ENCODE results near the gene FOXK1.

The FOXK1 gene

DNA sequence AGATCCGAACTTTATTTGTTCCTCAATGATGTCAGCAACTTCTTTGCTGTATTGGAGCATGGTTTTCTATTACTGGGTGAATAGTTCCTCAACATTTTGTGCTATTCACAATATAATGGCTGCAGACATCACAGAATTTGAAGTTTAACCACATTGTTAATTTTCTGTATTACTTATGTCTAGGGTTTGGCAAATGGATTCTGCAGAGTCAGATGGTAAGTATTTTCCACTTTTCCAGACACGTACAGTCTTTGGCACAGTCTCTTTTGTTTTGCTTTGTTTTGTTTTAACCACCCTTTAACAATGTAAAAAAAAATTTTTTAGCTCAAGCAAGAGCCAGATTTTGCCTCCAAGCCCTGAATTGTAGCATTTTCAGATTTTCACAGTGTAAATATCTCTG, 36.8 kb upstream of the FOXK1 start:
- Histone ChIP-seq H2BK120ac (ENCODE audit: low read depth, low read length) (no peak overlapping the region), H3K79me1 (ENCODE audit: low read depth, low read length) (no peaks in the 10 kb centered on the region), H2AK5ac (ENCODE audit: low read depth, low read length) (no peak overlapping the region), H3K4me2 (ENCODE audit: insufficient read depth, low read length, poor library complexity, severe bottlenecking) (no peak overlapping the region), H3K36me3 (replicated peaks in 1 of 2; ENCODE audit: control insufficient read depth in 2 of 2, insufficient read depth in 2 of 2, low read length in 2 of 2) (no peaks in the 10 kb centered on the region), H3K23ac (ENCODE audit: low read depth, low read length, poor library complexity) (no peak overlapping the region), H3K14ac (ENCODE audit: low read length) (no peak overlapping the region), H4K91ac (ENCODE audit: low read depth, low read length, poor library complexity) (no peak overlapping the region), H2BK12ac (ENCODE audit: low read length) (no peak overlapping the region), H3K18ac (ENCODE audit: low read length) (no peak overlapping the region), H2BK5ac (ENCODE audit: low read length) (no peak overlapping the region), H3K4ac (ENCODE audit: low read length) (no peak overlapping the region), H3K9me3 (replicated peaks in 1 of 2; ENCODE audit: control insufficient read depth in 2 of 2, insufficient read depth in 1 of 2, low read depth in 1 of 2, low read length in 2 of 2) (peaks cover 0 to 1% of the 10 kb centered on the region in 2 donors), H2AFZ (ENCODE audit: low read length) (no peak overlapping the region), H3K4me1 (ENCODE audit: control insufficient read depth in 2 of 2, insufficient read depth in 1 of 2, low read depth in 1 of 2, low read length in 2 of 2) (peaks cover 4 to 6% of the 10 kb centered on the region in 2 donors), H3K27ac (replicated peaks; ENCODE audit: low read length) (no peak overlapping the region), H3K9ac (ENCODE audit: low read depth, low read length, poor library complexity) (no peak overlapping the region), H3K27me3 (ENCODE audit: control insufficient read depth in 3 of 3, insufficient read depth in 3 of 3, low read depth in 1 of 3, low read length in 3 of 3) (no peaks in the 10 kb centered on the region), H4K8ac (ENCODE audit: low read depth, low read length) (no peak overlapping the region), H2BK15ac (ENCODE audit: low read length) (no peak overlapping the region), H3K4me3 (ENCODE audit: low read length in 2 of 2) (no peak overlapping the region)
- DNase-seq (ENCODE audit: low spot score), result no peak
- no CpG with 5 or more reads among the region's 2 CpGs for WGBS, 2 donors (ENCODE audit: extremely low coverage in 2 of 2, insufficient read length in 2 of 2, insufficient replicate concordance in 1 of 2)

DNA sequence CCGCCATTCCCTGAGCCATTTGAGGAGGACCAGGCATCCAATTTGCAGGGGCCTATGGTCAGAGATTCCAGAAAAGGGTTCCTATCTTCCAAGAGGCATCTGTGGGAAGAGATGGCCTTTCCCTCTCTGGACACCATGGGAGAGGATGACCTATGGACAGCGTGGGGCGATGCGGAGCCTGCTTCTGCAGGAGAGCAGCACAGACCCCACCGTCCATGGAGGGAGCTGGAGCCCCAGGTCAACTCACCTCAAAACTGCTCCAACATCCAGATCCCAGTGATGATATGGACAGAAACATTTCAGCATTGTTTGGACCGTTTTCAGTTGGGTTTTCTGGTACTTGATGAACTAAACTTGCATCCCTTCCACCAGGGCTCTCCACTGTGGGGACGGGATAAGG, 34.0 kb upstream of the FOXK1 start:
- Histone ChIP-seq H3K14ac (ENCODE audit: low read length) (no peak overlapping the region), H3K4ac (ENCODE audit: low read length) (no peak overlapping the region), H3K9me3 (replicated peaks in 1 of 2; ENCODE audit: control insufficient read depth in 2 of 2, insufficient read depth in 1 of 2, low read depth in 1 of 2, low read length in 2 of 2) (no peaks in the 10 kb centered on the region), H3K23ac (ENCODE audit: low read depth, low read length, poor library complexity) (no peak overlapping the region), H3K4me2 (ENCODE audit: insufficient read depth, low read length, poor library complexity, severe bottlenecking) (no peak overlapping the region), H2AFZ (ENCODE audit: low read length) (no peak overlapping the region), H2BK120ac (ENCODE audit: low read depth, low read length) (no peak overlapping the region), H3K27me3 (ENCODE audit: control insufficient read depth in 3 of 3, insufficient read depth in 3 of 3, low read depth in 1 of 3, low read length in 3 of 3) (no peaks in the 10 kb centered on the region), H3K27ac (replicated peaks; ENCODE audit: low read length) (no peak overlapping the region), H3K18ac (ENCODE audit: low read length) (peak overlapping the region; percentile 64), H3K36me3 (replicated peaks in 1 of 2; ENCODE audit: control insufficient read depth in 2 of 2, insufficient read depth in 2 of 2, low read length in 2 of 2) (no peaks in the 10 kb centered on the region), H2BK12ac (ENCODE audit: low read length) (no peak overlapping the region), H4K8ac (ENCODE audit: low read depth, low read length) (no peak overlapping the region), H4K91ac (ENCODE audit: low read depth, low read length, poor library complexity) (no peak overlapping the region), H2BK15ac (ENCODE audit: low read length) (peak overlapping the region; percentile 2), H3K9ac (ENCODE audit: low read depth, low read length, poor library complexity) (no peak overlapping the region), H3K4me3 (ENCODE audit: low read length in 2 of 2) (no peak overlapping the region), H2BK5ac (ENCODE audit: low read length) (no peak overlapping the region), H2AK5ac (ENCODE audit: low read depth, low read length) (no peak overlapping the region), H3K4me1 (ENCODE audit: control insufficient read depth in 2 of 2, insufficient read depth in 1 of 2, low read depth in 1 of 2, low read length in 2 of 2) (peaks cover 6 to 13% of the 10 kb centered on the region in 2 donors), H3K79me1 (ENCODE audit: low read depth, low read length) (no peaks in the 10 kb centered on the region)
- no CpG with 5 or more reads among the region's 7 CpGs for WGBS, 2 donors (ENCODE audit: extremely low coverage in 2 of 2, insufficient read length in 2 of 2, insufficient replicate concordance in 1 of 2)
- no peak for DNase-seq (ENCODE audit: low spot score)

GRCh38 chr7:4650433-4651047, 31.6 kb upstream of the FOXK1 start:
- no peak overlapping the region for H2BK15ac ChIP-seq (ENCODE audit: low read length)
- H4K91ac ChIP-seq (ENCODE audit: low read depth, low read length, poor library complexity), result peak overlapping the region; percentile 87
- H3K27ac ChIP-seq (replicated peaks; ENCODE audit: low read length), result peak overlapping the region; percentile 98
- no peaks in the 10 kb centered on the region for H3K36me3 ChIP-seq (replicated peaks in 1 of 2; ENCODE audit: control insufficient read depth in 2 of 2, insufficient read depth in 2 of 2, low read length in 2 of 2)
- peak overlapping the region; percentile 76 for H3K18ac ChIP-seq (ENCODE audit: low read length)
- peak overlapping the region; percentile 86 for H2AK5ac ChIP-seq (ENCODE audit: low read depth, low read length)
- no peak overlapping the region for H3K23ac ChIP-seq (ENCODE audit: low read depth, low read length, poor library complexity)
- H3K27me3 ChIP-seq (ENCODE audit: control insufficient read depth in 3 of 3, insufficient read depth in 3 of 3, low read depth in 1 of 3, low read length in 3 of 3), result no peaks in the 10 kb centered on the region
- H2BK5ac ChIP-seq (ENCODE audit: low read length), result peak overlapping the region; percentile 99
- no peaks in the 10 kb centered on the region for H3K79me1 ChIP-seq (ENCODE audit: low read depth, low read length)
- DNase-seq (ENCODE audit: low spot score), result peak; percentile 83
- H3K9ac ChIP-seq (ENCODE audit: low read depth, low read length, poor library complexity), result peak overlapping the region; percentile 38
- no CpG with 5 or more reads among the region's 18 CpGs for WGBS, 2 donors (ENCODE audit: extremely low coverage in 2 of 2, insufficient read length in 2 of 2, insufficient replicate concordance in 1 of 2)
- no peak overlapping the region for H3K14ac ChIP-seq (ENCODE audit: low read length)
- peak overlapping the region; percentile 78 for H2BK12ac ChIP-seq (ENCODE audit: low read length)
- H3K9me3 ChIP-seq (replicated peaks in 1 of 2; ENCODE audit: control insufficient read depth in 2 of 2, insufficient read depth in 1 of 2, low read depth in 1 of 2, low read length in 2 of 2), result no peaks in the 10 kb centered on the region
- peak overlapping the region; percentile 2 for H3K4me2 ChIP-seq (ENCODE audit: insufficient read depth, low read length, poor library complexity, severe bottlenecking)
- peaks cover 6 to 18% of the 10 kb centered on the region in 2 donors for H3K4me1 ChIP-seq (ENCODE audit: control insufficient read depth in 2 of 2, insufficient read depth in 1 of 2, low read depth in 1 of 2, low read length in 2 of 2)
- peak overlapping the region; percentile 73 for H2AFZ ChIP-seq (ENCODE audit: low read length)
- peak overlapping the region; percentile 82 for H2BK120ac ChIP-seq (ENCODE audit: low read depth, low read length)
- peak overlapping the region; percentile 91 for H3K4ac ChIP-seq (ENCODE audit: low read length)
- H3K4me3 ChIP-seq (ENCODE audit: low read length in 2 of 2), result peak overlapping the region in 1 of 2 donors; percentile 8
- H4K8ac ChIP-seq (ENCODE audit: low read depth, low read length), result no peak overlapping the region

DNA sequence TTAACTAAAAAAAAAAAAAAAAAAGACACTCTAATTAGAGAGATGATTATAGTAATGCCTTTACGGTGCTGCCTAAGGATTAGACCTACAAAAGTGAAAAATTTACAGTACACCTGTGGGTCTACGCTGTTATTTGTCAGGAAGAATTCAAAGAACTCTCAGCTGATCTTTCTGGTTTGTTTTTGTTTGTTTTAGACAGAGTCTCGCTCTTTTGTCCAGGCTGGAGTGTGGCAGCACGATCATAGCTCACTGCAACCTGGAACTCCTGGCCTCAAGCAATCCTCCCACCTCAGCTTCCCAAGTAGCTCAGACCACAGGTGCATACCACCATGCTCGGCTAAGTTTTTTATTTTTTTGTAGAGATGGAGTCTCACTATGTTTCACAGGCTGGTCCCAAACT, 28.3 kb upstream of the FOXK1 start:
- Histone ChIP-seq H2AFZ (ENCODE audit: low read length) (no peak overlapping the region), H2BK15ac (ENCODE audit: low read length) (no peak overlapping the region), H2BK120ac (ENCODE audit: low read depth, low read length) (no peak overlapping the region), H3K27ac (replicated peaks; ENCODE audit: low read length) (no peak overlapping the region), H2BK12ac (ENCODE audit: low read length) (no peak overlapping the region), H3K9me3 (replicated peaks in 1 of 2; ENCODE audit: control insufficient read depth in 2 of 2, insufficient read depth in 1 of 2, low read depth in 1 of 2, low read length in 2 of 2) (peaks cover 0 to 16% of the 10 kb centered on the region in 2 donors), H3K4me2 (ENCODE audit: insufficient read depth, low read length, poor library complexity, severe bottlenecking) (no peak overlapping the region), H3K4ac (ENCODE audit: low read length) (no peak overlapping the region), H3K79me1 (ENCODE audit: low read depth, low read length) (no peaks in the 10 kb centered on the region), H3K18ac (ENCODE audit: low read length) (no peak overlapping the region), H3K14ac (ENCODE audit: low read length) (no peak overlapping the region), H3K9ac (ENCODE audit: low read depth, low read length, poor library complexity) (no peak overlapping the region), H4K91ac (ENCODE audit: low read depth, low read length, poor library complexity) (no peak overlapping the region), H3K27me3 (ENCODE audit: control insufficient read depth in 3 of 3, insufficient read depth in 3 of 3, low read depth in 1 of 3, low read length in 3 of 3) (no peaks in the 10 kb centered on the region), H2AK5ac (ENCODE audit: low read depth, low read length) (no peak overlapping the region), H2BK5ac (ENCODE audit: low read length) (no peak overlapping the region), H3K4me1 (ENCODE audit: control insufficient read depth in 2 of 2, insufficient read depth in 1 of 2, low read depth in 1 of 2, low read length in 2 of 2) (peaks cover 6 to 28% of the 10 kb centered on the region in 2 donors), H4K8ac (ENCODE audit: low read depth, low read length) (no peak overlapping the region), H3K23ac (ENCODE audit: low read depth, low read length, poor library complexity) (no peak overlapping the region), H3K36me3 (replicated peaks in 1 of 2; ENCODE audit: control insufficient read depth in 2 of 2, insufficient read depth in 2 of 2, low read length in 2 of 2) (no peaks in the 10 kb centered on the region), H3K4me3 (ENCODE audit: low read length in 2 of 2) (no peak overlapping the region)
- no CpG with 5 or more reads among the region's 5 CpGs for WGBS, 2 donors (ENCODE audit: extremely low coverage in 2 of 2, insufficient read length in 2 of 2, insufficient replicate concordance in 1 of 2)
- no peak for DNase-seq (ENCODE audit: low spot score)

All from neuronal stem cell (in vitro differentiated cells).